ENCODE data around the gene PTCD3.

- TF ChIP-seq ZNF513 (tag by site-specific recombination; IDR thresholded peaks at IDR 0.05) (no peak), CTCF (tag by site-specific recombination; IDR thresholded peaks at IDR 0.05) (no peak)
Measured at GRCh38 chr2:86094229-86094628, 11.8 kb upstream of the PTCD3 start.

Measured in HEK293 (cell line).